ENCODE data around the gene SPATA3. TPM values are rescaled to one million over a fixed set of nuclear protein-coding genes. Genes with fewer than 3 reads are reported as not detected.

SPATA3 gene
- total RNA-seq, 2 experiments from 2014 or later = not detected

DNA sequence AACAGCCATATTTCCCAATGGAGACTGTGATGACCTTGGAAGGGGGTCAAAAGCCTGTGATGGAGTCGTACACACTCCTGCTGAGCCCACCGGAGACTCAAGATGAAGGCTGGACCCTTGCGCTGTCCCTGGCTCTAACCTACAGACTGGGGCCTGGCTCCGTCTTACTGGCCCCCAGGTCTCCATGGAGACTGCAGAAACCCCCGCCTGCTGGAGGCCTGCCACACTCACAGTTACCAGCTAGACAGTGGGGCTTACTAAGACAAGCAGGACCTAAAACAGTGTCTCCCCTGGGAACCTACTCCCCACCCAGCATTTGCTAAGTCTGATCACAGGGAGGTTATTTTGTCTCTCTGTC is 51.0 kb downstream of the SPATA3 start:
- no peak for DNase-seq
- CTCF ChIA-PET = no interaction called here
- H3K36me3 Mint-ChIP-seq (ENCODE audit: low read depth) = no peaks in the 10 kb centered on the region
- H3K27me3 Mint-ChIP-seq = peaks cover 11% of the 10 kb centered on the region
- TF ChIP-seq, protein P1, sequence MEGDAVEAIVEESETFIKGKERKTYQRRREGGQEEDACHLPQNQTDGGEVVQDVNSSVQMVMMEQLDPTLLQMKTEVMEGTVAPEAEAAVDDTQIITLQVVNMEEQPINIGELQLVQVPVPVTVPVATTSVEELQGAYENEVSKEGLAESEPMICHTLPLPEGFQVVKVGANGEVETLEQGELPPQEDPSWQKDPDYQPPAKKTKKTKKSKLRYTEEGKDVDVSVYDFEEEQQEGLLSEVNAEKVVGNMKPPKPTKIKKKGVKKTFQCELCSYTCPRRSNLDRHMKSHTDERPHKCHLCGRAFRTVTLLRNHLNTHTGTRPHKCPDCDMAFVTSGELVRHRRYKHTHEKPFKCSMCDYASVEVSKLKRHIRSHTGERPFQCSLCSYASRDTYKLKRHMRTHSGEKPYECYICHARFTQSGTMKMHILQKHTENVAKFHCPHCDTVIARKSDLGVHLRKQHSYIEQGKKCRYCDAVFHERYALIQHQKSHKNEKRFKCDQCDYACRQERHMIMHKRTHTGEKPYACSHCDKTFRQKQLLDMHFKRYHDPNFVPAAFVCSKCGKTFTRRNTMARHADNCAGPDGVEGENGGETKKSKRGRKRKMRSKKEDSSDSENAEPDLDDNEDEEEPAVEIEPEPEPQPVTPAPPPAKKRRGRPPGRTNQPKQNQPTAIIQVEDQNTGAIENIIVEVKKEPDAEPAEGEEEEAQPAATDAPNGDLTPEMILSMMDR (IDR thresholded peaks at IDR 0.05) = no peak
- H3K9me3 Mint-ChIP-seq = no peaks in the 10 kb centered on the region
- Histone ChIP-seq H3K36me3 (ENCODE audit: insufficient read depth, low read length) (no peaks in the 10 kb centered on the region), H3K27me3 (ENCODE audit: control insufficient read depth in 1 of 2, insufficient read depth in 2 of 2, low read length in 2 of 2) (peaks cover 11 to 12% of the 10 kb centered on the region in 2 experiments), H3K27ac (ENCODE audit: low read depth in 1 of 2, low read length in 2 of 2) (no peak overlapping the region), H3K4me3 (ENCODE audit: low read length) (no peak overlapping the region), H3K4me1 (ENCODE audit: insufficient read depth, low read length) (no peaks in the 10 kb centered on the region), H3K9me3 (ENCODE audit: control insufficient read depth in 1 of 2, insufficient read depth in 1 of 2, low read length in 2 of 2) (no peaks in the 10 kb centered on the region)
- no peak overlapping the region for H3K4me3 Mint-ChIP-seq
- no peaks in the 10 kb centered on the region for H3K4me1 Mint-ChIP-seq (ENCODE audit: low read depth)
- intact Hi-C loops (cut with DNase I, micrococcal nuclease) = no loop called here
- POLR2A ChIA-PET = no interaction called here
- no peak overlapping the region for H3K27ac Mint-ChIP-seq
- no peak for ATAC-seq (ENCODE audit: poor library complexity)

DNA sequence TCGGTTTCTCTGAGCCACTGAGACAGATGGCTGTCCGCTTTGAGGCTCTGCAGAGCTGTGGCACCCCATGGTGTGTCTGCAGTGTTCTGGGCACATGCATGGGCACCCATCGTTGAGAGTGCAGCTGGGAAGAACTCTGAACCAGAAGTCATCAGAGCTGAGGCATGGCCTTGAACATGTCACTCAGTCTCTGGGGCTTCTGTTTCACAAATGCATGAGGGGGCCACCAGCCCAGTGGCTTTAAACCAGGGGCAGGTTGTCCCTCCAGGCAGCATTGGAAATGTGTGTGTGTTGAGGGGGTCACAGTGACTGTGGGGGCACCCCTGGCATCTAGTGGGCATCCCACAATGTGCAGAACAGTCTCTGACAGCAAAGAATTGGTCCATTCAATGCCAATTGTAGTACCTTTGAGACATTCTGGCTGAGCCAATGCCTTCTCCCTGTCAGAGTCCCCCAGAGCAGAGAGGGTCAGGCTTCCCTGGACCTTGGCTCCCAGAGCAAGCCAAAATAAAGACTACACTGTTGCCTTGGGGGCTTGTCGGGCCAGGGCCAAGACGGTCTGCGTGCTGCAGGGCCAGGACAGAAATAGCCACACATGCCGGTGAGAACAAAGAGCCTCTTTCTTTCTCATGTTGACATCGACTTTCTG is 51.5 kb downstream of the SPATA3 start:
- Histone ChIP-seq H3K9me3 (ENCODE audit: control insufficient read depth in 1 of 2, insufficient read depth in 1 of 2, low read length in 2 of 2) (no peaks in the 10 kb centered on the region), H3K27ac (ENCODE audit: low read depth in 1 of 2, low read length in 2 of 2) (no peak overlapping the region), H3K4me3 (ENCODE audit: low read length) (no peak overlapping the region), H3K27me3 (ENCODE audit: control insufficient read depth in 1 of 2, insufficient read depth in 2 of 2, low read length in 2 of 2) (peaks cover 8 to 12% of the 10 kb centered on the region in 2 experiments), H3K4me1 (ENCODE audit: insufficient read depth, low read length) (peaks cover 4% of the 10 kb centered on the region), H3K36me3 (ENCODE audit: insufficient read depth, low read length) (no peaks in the 10 kb centered on the region)
- DNase-seq = no peak
- Mint-ChIP-seq H3K4me3 (no peak overlapping the region), H3K9me3 (no peaks in the 10 kb centered on the region), H3K27ac (no peak overlapping the region), H3K36me3 (ENCODE audit: low read depth) (no peaks in the 10 kb centered on the region), H3K27me3 (peaks cover 8% of the 10 kb centered on the region), H3K4me1 (ENCODE audit: low read depth) (peaks cover 3% of the 10 kb centered on the region)
- intact Hi-C loops (cut with DNase I, micrococcal nuclease) = no loop called here
- ChIA-PET CTCF (no interaction called here), POLR2A (no interaction called here)
- TF ChIP-seq, protein P1 (IDR thresholded peaks at IDR 0.05) = no peak
- no peak for ATAC-seq (ENCODE audit: poor library complexity)

DNA sequence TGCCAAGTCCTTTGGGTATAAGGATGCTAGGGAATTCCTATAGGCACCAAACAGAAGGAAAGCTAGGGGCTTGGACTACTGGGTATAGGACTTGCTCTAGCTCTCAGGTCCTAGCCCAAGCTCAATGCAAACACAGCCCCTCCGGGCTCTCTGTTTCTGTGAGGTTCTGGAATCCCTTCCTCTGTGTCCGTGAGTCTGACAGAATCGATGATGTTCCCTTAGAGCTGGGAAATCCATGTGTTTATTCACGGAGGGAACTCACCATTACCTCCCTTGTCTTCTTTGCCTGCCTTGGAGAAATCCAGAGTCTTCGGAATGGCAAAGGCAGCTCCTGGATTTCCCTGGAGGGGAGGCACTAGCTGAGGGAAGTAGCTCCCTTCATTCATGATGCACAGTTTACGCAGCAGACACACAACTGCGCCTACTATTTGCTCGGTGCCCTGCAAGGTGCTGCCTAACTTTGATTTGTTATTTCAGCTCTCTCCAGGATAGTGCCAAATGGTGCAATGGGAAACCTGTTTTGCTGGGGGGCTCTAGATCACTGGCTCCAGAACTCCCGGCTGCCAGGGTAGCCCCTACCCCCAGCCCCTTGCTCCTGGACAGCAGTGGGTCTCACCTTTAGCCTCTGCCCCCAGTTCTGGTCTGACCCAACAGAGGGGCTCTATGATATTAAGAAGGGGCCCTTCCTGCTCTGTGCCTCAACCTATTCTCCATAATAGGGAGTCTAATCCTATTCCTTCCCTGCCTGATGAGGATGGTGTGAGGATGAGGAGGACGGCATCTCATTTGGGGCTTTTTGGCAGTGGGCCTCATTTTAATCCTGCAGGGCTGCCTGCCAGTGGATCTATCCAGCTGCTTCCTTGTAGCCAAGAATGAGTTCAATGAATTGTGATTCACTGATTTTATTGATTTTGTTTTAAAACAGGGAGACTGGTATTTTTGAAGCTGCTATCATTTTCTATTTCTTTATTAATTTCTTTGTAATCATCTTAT is 52.3 kb downstream of the SPATA3 start:
- intact Hi-C loops (cut with DNase I, micrococcal nuclease) = no loop called here
- no peaks in the 10 kb centered on the region for H3K36me3 ChIP-seq (ENCODE audit: insufficient read depth, low read length)
- H3K9me3 ChIP-seq (ENCODE audit: control insufficient read depth in 1 of 2, insufficient read depth in 1 of 2, low read length in 2 of 2) = no peaks in the 10 kb centered on the region
- H3K36me3 Mint-ChIP-seq (ENCODE audit: low read depth) = no peaks in the 10 kb centered on the region
- peaks cover 11% of the 10 kb centered on the region for H3K4me1 Mint-ChIP-seq (ENCODE audit: low read depth)
- peaks cover 6 to 9% of the 10 kb centered on the region in 2 experiments for H3K27me3 ChIP-seq (ENCODE audit: control insufficient read depth in 1 of 2, insufficient read depth in 2 of 2, low read length in 2 of 2)
- no peak overlapping the region for H3K4me3 ChIP-seq (ENCODE audit: low read length)
- ATAC-seq (ENCODE audit: poor library complexity) (no peak), DNase-seq (no peak)
- TF ChIP-seq, protein P1 (IDR thresholded peaks at IDR 0.05) = no peak
- peak overlapping the region; percentile 4 for H3K4me3 Mint-ChIP-seq
- H3K27ac ChIP-seq (ENCODE audit: low read depth in 1 of 2, low read length in 2 of 2) = no peak overlapping the region
- H3K4me1 ChIP-seq (ENCODE audit: insufficient read depth, low read length) = peaks cover 11% of the 10 kb centered on the region
- no peak overlapping the region for H3K27ac Mint-ChIP-seq
- ChIA-PET CTCF (interaction anchor here (0.5 kb wide), 1 partner anchor 253 kb away, joined by 3 read pairs; no protein-coding TSS in a partner anchor), POLR2A (no interaction called here)
- peaks cover 12% of the 10 kb centered on the region for H3K27me3 Mint-ChIP-seq
- H3K9me3 Mint-ChIP-seq = no peaks in the 10 kb centered on the region
